ENCODE data around the gene RBM39. TPM values are rescaled to one million over a fixed set of nuclear protein-coding genes. Genes with fewer than 3 reads are reported as not detected.

The RBM39 gene
- total RNA-seq, 1 experiment from 2014 or later, result 347 TPM

GRCh38 chr20:35657271-35657670 lies 84.8 kb downstream of the RBM39 start:
- Mint-ChIP-seq H3K27ac (peak overlapping the region in 1 of 3 experiments; percentile 55; a peak in 1 of 7 replicates), H3K27me3 (ENCODE audit: low read depth) (no peaks in the 10 kb centered on the region), H3K36me3 (ENCODE audit: insufficient read depth in 1 of 3, low read depth in 3 of 3) (peaks cover 2 to 10% (median 8%) of the 10 kb centered on the region in 3 experiments; a peak in 5 of 7 replicates), H3K4me1 (peaks cover 28 to 35% of the 10 kb centered on the region in 2 experiments), H3K4me3 (no peak overlapping the region), H3K9me3 (no peaks in the 10 kb centered on the region)
- Histone ChIP-seq H2BK15ac (ENCODE audit: low read depth, low read length) (no peak overlapping the region), H3K79me2 (ENCODE audit: insufficient read depth, low read length) (peaks cover 75% of the 10 kb centered on the region), H3K18ac (ENCODE audit: insufficient read length, low read depth, low read length) (no peak overlapping the region), H3K23me2 (ENCODE audit: insufficient read length, low read depth, low read length, poor library complexity, severe bottlenecking) (no peaks in the 10 kb centered on the region), H2BK120ac (ENCODE audit: low read depth, low read length, poor library complexity, severe bottlenecking) (no peak overlapping the region), H2BK20ac (ENCODE audit: low read depth, low read length, poor library complexity, severe bottlenecking) (no peak overlapping the region), H3K9me3 (ENCODE audit: control insufficient read depth, low read depth, low read length) (no peaks in the 10 kb centered on the region), H3K27ac (ENCODE audit: insufficient read length, low read depth, low read length) (no peak overlapping the region), H3K4me2 (ENCODE audit: insufficient read depth, insufficient read length, low read length) (no peak overlapping the region), H3K14ac (ENCODE audit: insufficient read depth, low read length) (no peak overlapping the region), H4K91ac (ENCODE audit: insufficient read length, low read depth, low read length) (no peak overlapping the region), H3K79me1 (ENCODE audit: insufficient read depth, low read depth, low read length, poor library complexity, severe bottlenecking) (peaks cover 5% of the 10 kb centered on the region), H4K5ac (ENCODE audit: insufficient read length, low read depth, low read length) (no peak overlapping the region), H3K56ac (ENCODE audit: insufficient read length, low read depth, low read length) (no peak overlapping the region), H3K4me1 (ENCODE audit: insufficient read depth, low read length) (no peaks in the 10 kb centered on the region), H2BK12ac (ENCODE audit: insufficient read length, low read depth, low read length) (no peak overlapping the region), H3K9ac (ENCODE audit: extremely low read depth, insufficient read length, low read length) (no peak overlapping the region), H3K27me3 (ENCODE audit: insufficient read depth, low read length) (no peaks in the 10 kb centered on the region), H3K4ac (ENCODE audit: low read depth, low read length) (no peak overlapping the region), H3K23ac (ENCODE audit: insufficient read length, low read depth, low read length) (no peak overlapping the region), H3T11ph (ENCODE audit: low read length) (no peak overlapping the region), H2AK5ac (ENCODE audit: insufficient read length, low read length) (no peak overlapping the region), H2AFZ (ENCODE audit: low read length) (no peak overlapping the region), H2BK5ac (ENCODE audit: insufficient read length, low read length) (no peak overlapping the region), H4K20me1 (ENCODE audit: control insufficient read depth, insufficient read depth, insufficient read length) (peaks cover 4% of the 10 kb centered on the region), H4K8ac (replicated peaks; ENCODE audit: insufficient read length, low read depth, low read length) (no peak overlapping the region)
- DNase-seq, result no peak
- WGBS (ENCODE audit: extremely low coverage, insufficient read length, low lambda C conversion rate), result no CpG with 5 or more reads among the region's 1 CpG
- TF ChIP-seq, protein P1, sequence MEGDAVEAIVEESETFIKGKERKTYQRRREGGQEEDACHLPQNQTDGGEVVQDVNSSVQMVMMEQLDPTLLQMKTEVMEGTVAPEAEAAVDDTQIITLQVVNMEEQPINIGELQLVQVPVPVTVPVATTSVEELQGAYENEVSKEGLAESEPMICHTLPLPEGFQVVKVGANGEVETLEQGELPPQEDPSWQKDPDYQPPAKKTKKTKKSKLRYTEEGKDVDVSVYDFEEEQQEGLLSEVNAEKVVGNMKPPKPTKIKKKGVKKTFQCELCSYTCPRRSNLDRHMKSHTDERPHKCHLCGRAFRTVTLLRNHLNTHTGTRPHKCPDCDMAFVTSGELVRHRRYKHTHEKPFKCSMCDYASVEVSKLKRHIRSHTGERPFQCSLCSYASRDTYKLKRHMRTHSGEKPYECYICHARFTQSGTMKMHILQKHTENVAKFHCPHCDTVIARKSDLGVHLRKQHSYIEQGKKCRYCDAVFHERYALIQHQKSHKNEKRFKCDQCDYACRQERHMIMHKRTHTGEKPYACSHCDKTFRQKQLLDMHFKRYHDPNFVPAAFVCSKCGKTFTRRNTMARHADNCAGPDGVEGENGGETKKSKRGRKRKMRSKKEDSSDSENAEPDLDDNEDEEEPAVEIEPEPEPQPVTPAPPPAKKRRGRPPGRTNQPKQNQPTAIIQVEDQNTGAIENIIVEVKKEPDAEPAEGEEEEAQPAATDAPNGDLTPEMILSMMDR (conservative IDR thresholded peaks at IDR 0.05), result no peak

Data from H9 (cell line).